GM12892 (cell line): ENCODE data around the gene TNNC1.

Source experiments
- POLR2A ChIP-seq: IDR thresholded peaks from 2 replicates; pipeline ENCODE4 v1.6.1; 2011; ENCODE audit warnings: low read depth, low read length, control low read depth
- POLR2AphosphoS5 ChIP-seq: IDR thresholded peaks from 2 replicates; pipeline ENCODE4 v1.6.1; 2011; ENCODE audit warnings: low read depth, low read length, control low read depth
- TAF1 ChIP-seq: IDR thresholded peaks from 2 replicates; pipeline ENCODE4 v1.6.1; 2011; ENCODE audit warnings: low read depth, mild to moderate bottlenecking, control low read depth, low read length, borderline replicate concordance

DNA sequence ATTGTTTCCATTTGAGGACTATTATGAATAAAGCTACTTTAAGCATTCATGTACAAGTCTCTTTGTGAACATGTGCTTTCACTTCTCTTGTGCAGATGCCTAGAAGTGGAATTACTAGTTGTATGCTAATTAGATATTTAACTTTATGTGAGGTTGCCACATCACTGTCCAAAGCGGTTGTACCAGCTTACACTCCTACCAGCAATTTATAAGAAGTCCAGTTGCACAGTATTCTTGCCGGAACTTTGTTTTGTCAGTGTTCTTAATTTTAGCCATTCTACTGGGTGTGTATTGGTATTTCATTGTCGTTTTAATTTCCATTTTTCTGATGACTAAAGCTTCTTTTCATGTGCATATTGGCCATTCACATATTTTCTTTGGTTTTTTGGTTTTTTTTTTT lies 38.0 kb downstream of the TNNC1 start:
- no peak for TF ChIP-seq POLR2A
- TF ChIP-seq POLR2AphosphoS5: no peak
- TF ChIP-seq TAF1: no peak
